CD4-positive, alpha-beta T cell (primary cell): Measurements from ENCODE around the gene RNF144A. TPM values are rescaled to one million over a fixed set of nuclear protein-coding genes. Genes with fewer than 3 reads are reported as not detected.
"Not testable (repeated sequence)": the region's sequence is repeated elsewhere in the genome, so short reads cannot be mapped to it uniquely, and the experiment has no call there.

Source experiments
- ATAC-seq: fragments of 200-7000 bp; cut with Tn5 transposase; one replicate; pipeline ENCODE4 v1.10.0; 2022; ENCODE audit warnings: mild to moderate bottlenecking; ENCODE audit not compliant: poor library complexity
- CTCF ChIA-PET: fragments of 350-600 bp; sonication (Branson Sonifier 250); formaldehyde crosslinking; loops from one replicate; lab custom pipeline; 2021; ENCODE audit warnings: antibody characterized with exemption, inconsistent platforms; lab: Charles Lee
- POLR2A ChIA-PET: fragments of 350-600 bp; sonication (Branson Sonifier 250); formaldehyde crosslinking; loops from one replicate; lab custom pipeline; 2021; ENCODE audit warnings: antibody characterized with exemption, inconsistent platforms; lab: Charles Lee
- DNase-seq, 14 experiments: peaks; one replicate each; pipeline ENCODE4 v3.0.0-alpha.2; 2013 to 2020; ENCODE audit warnings: mixed read lengths in 2 of 14
- H3K27ac ChIP-seq, 2 donors: one replicate each; pipeline versions ENCODE4 v1.5.1 to v1.7.0; 2013; ENCODE audit warnings: low read length in 2 of 2, low read depth in 1 of 2, mild to moderate bottlenecking in 1 of 2
- H3K27me3 ChIP-seq, 2 experiments: 1 replicate in 1 of 2; 2 replicates in 1 of 2; pipeline versions ENCODE4 v1.6.1 to v1.7.0; 2013; ENCODE audit warnings: low read length in 2 of 2, control low read depth in 1 of 2, mild to moderate bottlenecking in 1 of 2, moderate library complexity in 1 of 2; ENCODE audit not compliant: insufficient read depth in 2 of 2, control insufficient read depth in 1 of 2
- H3K36me3 ChIP-seq: one replicate; pipeline ENCODE4 v1.6.1; 2013; ENCODE audit warnings: low read length, control low read depth; ENCODE audit not compliant: insufficient read depth
- H3K4me1 ChIP-seq: one replicate; pipeline ENCODE4 v1.6.1; 2013; ENCODE audit warnings: low read length, control low read depth; ENCODE audit not compliant: insufficient read depth
- H3K4me3 ChIP-seq: one replicate; pipeline ENCODE4 v1.5.1; 2013; ENCODE audit warnings: mild to moderate bottlenecking, low read length, moderate library complexity
- H3K9me3 ChIP-seq, 2 experiments: 1 replicate in 1 of 2; 2 replicates in 1 of 2; pipeline versions ENCODE4 v1.6.1 to v1.7.0; 2013; ENCODE audit warnings: low read length in 2 of 2, mild to moderate bottlenecking in 2 of 2, control low read depth in 1 of 2, moderate library complexity in 1 of 2; ENCODE audit not compliant: control insufficient read depth in 1 of 2, insufficient read depth in 1 of 2
- H3K27ac Mint-ChIP-seq: one replicate; pipeline ENCODE4 v1.8.0; 2020; ENCODE audit warnings: mixed read lengths
- H3K27me3 Mint-ChIP-seq: one replicate; pipeline ENCODE4 v1.8.0; 2021; ENCODE audit warnings: mixed read lengths
- H3K36me3 Mint-ChIP-seq: one replicate; pipeline ENCODE4 v1.8.0; 2021; ENCODE audit warnings: low read depth, mixed read lengths
- H3K4me1 Mint-ChIP-seq: one replicate; pipeline ENCODE4 v1.8.0; 2021; ENCODE audit warnings: low read depth, mixed read lengths
- H3K4me3 Mint-ChIP-seq: one replicate; pipeline ENCODE4 v1.8.0; 2020; ENCODE audit warnings: mild to moderate bottlenecking, mixed read lengths
- H3K9me3 Mint-ChIP-seq: one replicate; pipeline ENCODE4 v1.8.0; 2020; ENCODE audit warnings: mixed read lengths
- intact Hi-C, 2 experiments: fragments of 100-400 bp; cut with DNase I in 1 of 2; cut with micrococcal nuclease in 1 of 2; formaldehyde crosslinking; loops; one replicate each; pipeline versions ENCODE4 v1.15.1 to v1.9.0; 2023 to 2025; cut with DNase I, micrococcal nuclease
- total RNA-seq, 174 experiments: library from RNA in 2 of 174; stranded (reverse) in 2 of 174; gene quantifications; one replicate each; pipeline ENCODE4 v1.2.3 and lab custom pipeline; 2021 to 2026
- TF ChIP-seq, protein P1 (sequence below): fragments of 200-600 bp; IDR thresholded peaks from one replicate; pipeline ENCODE4 v1.8.0; 2022; ENCODE audit warnings: antibody characterized with exemption, mild to moderate bottlenecking

RNF144A gene
- total RNA-seq, 2 experiments from 2014 or later: 39.0 to 40.1 TPM

DNA sequence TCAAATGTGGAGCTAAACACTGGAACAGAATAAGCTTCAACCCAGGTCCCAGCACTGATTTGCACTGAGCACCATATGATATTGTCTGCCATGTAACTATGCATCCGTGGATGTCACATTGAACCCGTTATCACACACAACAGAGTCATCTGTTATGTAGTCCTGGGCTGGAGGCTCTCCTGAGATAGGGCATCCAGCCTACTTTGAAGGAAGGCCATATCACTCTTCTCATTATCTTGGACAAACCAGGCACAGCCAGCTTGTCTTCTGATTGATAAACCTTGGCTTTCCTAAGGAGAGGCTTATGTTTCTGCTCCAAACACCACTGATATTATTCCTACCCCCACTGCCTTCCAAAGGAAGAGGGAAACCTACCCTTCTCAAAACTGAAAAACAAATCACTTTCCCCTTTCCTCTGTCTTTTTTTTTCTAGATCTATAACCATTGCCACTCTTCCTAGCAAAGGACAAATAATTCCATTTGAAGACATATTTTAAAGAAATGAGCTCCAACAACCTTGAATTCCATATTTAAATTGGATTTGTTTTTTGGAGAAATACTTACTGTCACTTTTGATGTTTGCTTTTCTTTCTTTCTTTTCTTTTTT, 23.2 kb upstream of the RNF144A start:
- peaks cover 5% of the 10 kb centered on the region for H3K36me3 ChIP-seq
- Mint-ChIP-seq H3K4me3 (no peak overlapping the region), H3K4me1 (peaks cover 10% of the 10 kb centered on the region), H3K36me3 (peaks cover 39% of the 10 kb centered on the region), H3K27ac (peak overlapping the region; percentile 12), H3K27me3 (no peaks in the 10 kb centered on the region), H3K9me3 (no peaks in the 10 kb centered on the region)
- no peak overlapping the region for H3K4me3 ChIP-seq
- DNase-seq (no peak), ATAC-seq (no peak)
- TF ChIP-seq, protein P1, sequence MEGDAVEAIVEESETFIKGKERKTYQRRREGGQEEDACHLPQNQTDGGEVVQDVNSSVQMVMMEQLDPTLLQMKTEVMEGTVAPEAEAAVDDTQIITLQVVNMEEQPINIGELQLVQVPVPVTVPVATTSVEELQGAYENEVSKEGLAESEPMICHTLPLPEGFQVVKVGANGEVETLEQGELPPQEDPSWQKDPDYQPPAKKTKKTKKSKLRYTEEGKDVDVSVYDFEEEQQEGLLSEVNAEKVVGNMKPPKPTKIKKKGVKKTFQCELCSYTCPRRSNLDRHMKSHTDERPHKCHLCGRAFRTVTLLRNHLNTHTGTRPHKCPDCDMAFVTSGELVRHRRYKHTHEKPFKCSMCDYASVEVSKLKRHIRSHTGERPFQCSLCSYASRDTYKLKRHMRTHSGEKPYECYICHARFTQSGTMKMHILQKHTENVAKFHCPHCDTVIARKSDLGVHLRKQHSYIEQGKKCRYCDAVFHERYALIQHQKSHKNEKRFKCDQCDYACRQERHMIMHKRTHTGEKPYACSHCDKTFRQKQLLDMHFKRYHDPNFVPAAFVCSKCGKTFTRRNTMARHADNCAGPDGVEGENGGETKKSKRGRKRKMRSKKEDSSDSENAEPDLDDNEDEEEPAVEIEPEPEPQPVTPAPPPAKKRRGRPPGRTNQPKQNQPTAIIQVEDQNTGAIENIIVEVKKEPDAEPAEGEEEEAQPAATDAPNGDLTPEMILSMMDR: no peak
- intact Hi-C loops: no loop called here
- no peaks in the 10 kb centered on the region for H3K27me3 ChIP-seq
- ChIA-PET POLR2A (interaction anchor here (0.7 to 1.2 kb wide), 4 partner anchors 16 to 29 kb away, joined by 3 to 4 read pairs (median 3); partner anchors contain the start of genes CMPK2 and RSAD2), CTCF (interaction anchor here (0.8 to 1.5 kb wide), 3 partner anchors 17 to 150 kb away, joined by 3 to 4 read pairs (median 4); partner anchors contain the start of gene RSAD2)
- H3K27ac ChIP-seq: no peak overlapping the region
- H3K9me3 ChIP-seq: no peaks in the 10 kb centered on the region
- peaks cover 4% of the 10 kb centered on the region for H3K4me1 ChIP-seq

DNA sequence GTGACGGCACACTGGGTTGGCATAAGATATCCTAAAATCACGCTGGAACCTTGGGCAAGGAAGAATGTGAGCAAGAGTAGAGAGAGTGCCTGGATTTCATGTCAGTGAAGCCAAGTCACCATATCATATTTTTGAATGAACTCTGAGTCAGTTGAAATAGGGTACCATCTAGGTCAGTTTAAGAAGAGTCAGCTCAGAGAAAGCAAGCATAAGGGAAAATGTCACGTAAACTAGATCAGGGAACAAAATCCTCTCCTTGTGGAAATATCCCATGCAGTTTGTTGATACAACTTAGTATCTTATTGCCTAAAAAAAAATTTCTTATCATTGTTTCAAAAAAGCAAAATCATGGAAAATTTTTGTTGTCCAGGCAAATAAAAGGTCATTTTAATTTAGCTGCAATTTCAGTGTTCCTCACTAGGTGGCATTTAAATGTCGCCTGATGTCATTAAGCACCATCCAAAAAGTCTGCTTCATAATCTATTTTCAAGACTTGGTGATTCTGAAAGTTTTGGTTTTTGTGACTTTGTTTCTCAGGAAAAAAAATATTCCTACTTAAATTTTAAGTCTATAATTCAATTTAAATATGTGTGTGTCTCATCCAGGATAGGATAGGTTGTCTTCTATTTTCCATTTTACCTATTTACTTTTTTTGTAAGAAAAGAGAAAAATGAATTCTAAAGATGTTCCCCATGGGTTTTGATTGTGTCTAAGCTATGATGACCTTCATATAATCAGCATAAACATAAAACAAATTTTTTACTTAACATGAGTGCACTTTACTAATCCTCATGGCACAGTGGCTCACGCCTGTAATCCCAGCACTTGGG, 20.1 kb upstream of the RNF144A start:
- POLR2A ChIA-PET: interaction anchor here (0.7 to 2.6 kb wide), 15 partner anchors 8 to 162 kb away, joined by 3 to 21 read pairs (median 4); partner anchors contain the start of genes CMPK2, RNF144A and RSAD2
- CTCF ChIA-PET: interaction anchor here (0.8 to 4.0 kb wide), 19 partner anchors 9 to 168 kb away, joined by 3 to 41 read pairs (median 4); partner anchors contain the start of genes CMPK2 and RNF144A
- ATAC-seq (peak; percentile 49), DNase-seq (peak in 3 of 14 experiments; percentile 63 to 72 (median 68))
- H3K9me3 Mint-ChIP-seq: peaks cover 2% of the 10 kb centered on the region
- peaks cover 19% of the 10 kb centered on the region for H3K4me1 Mint-ChIP-seq
- no peak overlapping the region for H3K4me3 ChIP-seq
- H3K9me3 ChIP-seq: no peaks in the 10 kb centered on the region
- H3K4me1 ChIP-seq: peaks cover 4% of the 10 kb centered on the region
- no peaks in the 10 kb centered on the region for H3K27me3 ChIP-seq
- no peaks in the 10 kb centered on the region for H3K27me3 Mint-ChIP-seq
- peaks cover 3% of the 10 kb centered on the region for H3K36me3 ChIP-seq
- peak overlapping the region; percentile 50 for H3K27ac Mint-ChIP-seq
- H3K36me3 Mint-ChIP-seq: peaks cover 56% of the 10 kb centered on the region
- no peak overlapping the region for H3K27ac ChIP-seq
- no peak overlapping the region for H3K4me3 Mint-ChIP-seq
- intact Hi-C loops: loop anchor here (1.0 to 5.0 kb wide), 6 partner anchors 20 to 147 kb away; partner anchors contain the start of gene RNF144A (in 1 of the 2)
- TF ChIP-seq, protein P1: peak; percentile 90

- Mint-ChIP-seq H3K4me1 (peaks cover 27% of the 10 kb centered on the region), H3K36me3 (peaks cover 45% of the 10 kb centered on the region)
- intact Hi-C loops, H3K4me3 ChIP-seq, H3K27me3 Mint-ChIP-seq, H3K4me3 Mint-ChIP-seq, H3K27ac ChIP-seq, H3K27me3 ChIP-seq, H3K27ac Mint-ChIP-seq, POLR2A ChIA-PET, H3K36me3 ChIP-seq, H3K9me3 Mint-ChIP-seq, DNase-seq, H3K9me3 ChIP-seq, ATAC-seq, CTCF ChIA-PET: not testable (repeated sequence)
- H3K4me1 ChIP-seq: peaks cover 23% of the 10 kb centered on the region
Measured at GRCh38 chr2:6902581-6902980, 14.6 kb upstream of the RNF144A start.
